HG02981 (cell line): ENCODE data around the gene ZFR2.
"Not testable (repeated sequence)": the region's sequence is repeated elsewhere in the genome, so short reads cannot be mapped to it uniquely, and the experiment has no call there.

ENCODE experiments used
- ATAC-seq: cut with Tn5 transposase; IDR thresholded peaks from one replicate; pipeline ENCODE4 v1.9.1; 2021; ENCODE audit warnings: mild to moderate bottlenecking, moderate library complexity; ENCODE audit not compliant: unreplicated experiment

Gene ZFR2

DNA sequence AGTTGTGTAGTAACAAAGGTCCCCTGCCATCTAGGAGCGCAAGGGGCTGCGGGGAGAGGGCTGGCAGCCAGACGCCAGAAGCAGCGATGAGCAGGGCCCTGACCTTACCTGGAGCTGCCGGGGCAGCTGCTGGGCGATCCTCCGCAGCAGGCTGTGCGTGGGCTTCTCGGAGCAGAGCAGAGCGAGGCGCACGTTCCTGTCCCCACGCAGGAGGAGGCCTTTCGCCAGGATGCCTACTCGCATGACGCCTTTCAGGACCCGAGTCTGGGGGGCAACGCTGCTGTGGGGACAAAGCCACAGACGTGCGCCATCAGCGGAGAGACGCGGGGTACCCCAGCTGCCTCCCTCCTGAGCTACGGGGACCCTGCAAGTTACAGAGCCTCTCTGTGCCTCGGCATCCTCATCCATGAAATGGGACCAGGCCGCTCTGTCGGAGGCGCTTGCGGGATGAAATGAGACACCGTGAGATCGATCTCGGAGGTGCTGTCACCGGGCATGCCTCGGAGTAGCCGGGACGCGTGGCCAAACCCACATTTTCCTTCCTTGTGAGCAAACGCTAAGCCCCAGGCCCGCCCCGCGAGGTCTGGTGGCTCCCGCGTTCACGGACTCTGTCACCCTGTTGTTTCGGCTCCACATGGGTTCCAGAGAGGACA is 52.1 kb downstream of the ZFR2 start:
- no peak for ATAC-seq

DNA sequence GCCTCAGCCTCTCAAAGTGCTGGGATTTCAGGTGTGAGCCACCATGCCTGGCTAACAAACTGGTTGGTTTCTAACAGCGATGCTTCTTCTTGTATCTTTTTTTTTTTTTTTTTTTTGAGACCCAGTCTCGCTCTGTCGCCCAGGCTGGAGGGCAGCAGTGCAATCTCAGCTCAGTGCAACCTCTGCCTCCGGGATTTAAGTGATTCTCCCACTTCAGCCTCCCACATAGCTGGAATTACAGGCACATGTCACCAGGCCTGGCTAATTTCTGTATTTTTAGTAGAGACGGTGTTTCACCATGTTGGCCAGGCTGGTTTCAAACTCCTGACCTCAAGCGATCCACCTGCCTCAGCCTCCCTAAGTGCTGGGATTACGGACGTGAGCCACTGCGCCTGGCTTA is 52.7 kb downstream of the ZFR2 start:
- not testable (repeated sequence) for ATAC-seq

DNA sequence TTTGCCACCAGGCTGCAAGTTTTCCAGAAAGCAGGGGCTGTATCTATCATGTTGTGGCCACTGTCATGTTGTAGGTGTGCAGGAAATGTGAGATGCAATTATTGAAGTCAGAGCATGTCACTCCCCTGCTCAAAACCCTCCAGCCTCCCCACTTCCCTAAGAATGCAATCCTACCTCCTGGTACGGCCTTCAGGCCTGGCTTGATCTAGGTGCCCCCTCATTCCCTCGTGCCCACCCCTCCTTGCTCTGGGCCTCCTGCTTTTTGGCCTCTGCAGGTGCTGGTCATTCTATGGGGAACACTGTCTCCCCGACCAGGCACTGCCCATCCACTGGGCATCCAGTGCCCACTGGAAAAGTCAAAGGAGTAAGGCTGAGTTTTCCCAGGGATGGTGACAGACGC is 54.2 kb downstream of the ZFR2 start:
- no peak for ATAC-seq

DNA sequence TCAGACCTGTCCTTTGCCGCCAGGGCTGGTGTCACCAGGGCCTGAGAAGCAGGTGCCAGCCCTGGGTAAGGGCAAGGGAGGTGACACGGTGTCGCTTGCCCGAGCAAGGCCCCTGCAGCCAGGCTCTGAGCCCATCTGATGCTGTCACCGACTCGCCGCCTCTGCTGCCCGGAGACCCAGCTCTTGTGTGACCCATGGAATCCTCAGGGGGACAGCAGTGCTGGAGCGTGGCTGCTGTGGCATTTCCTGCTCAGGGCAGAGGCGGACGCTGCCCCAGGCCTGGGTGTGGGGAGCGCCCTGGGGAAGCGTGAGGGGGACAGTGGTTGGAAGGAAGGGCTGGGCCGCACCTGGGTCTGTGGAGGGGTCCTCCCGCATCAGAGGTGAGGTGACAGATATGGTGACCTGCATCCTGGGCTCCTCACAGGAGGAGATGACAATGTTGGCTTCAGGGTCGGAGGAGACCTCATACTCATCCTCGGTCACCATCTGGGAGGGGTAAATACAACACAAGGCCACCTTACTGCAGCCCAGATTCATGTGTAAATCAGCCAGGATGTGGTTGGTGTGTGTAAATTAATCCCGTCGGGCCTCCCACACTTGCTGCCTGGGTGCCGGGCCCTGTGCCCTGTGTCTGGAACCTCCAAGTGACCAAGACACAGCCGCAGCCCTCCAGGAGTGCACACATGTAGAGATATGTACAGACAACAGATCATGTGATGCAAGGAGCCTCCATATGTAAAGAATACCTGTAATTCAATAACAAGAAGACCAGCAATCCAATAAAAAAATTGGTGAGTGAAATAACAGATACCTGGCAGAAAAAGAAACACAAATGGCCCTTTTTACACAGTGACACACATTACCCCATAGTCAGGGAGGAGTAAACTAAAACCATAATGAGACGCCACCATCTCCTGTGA is 55.1 kb downstream of the ZFR2 start:
- ATAC-seq = no peak

DNA sequence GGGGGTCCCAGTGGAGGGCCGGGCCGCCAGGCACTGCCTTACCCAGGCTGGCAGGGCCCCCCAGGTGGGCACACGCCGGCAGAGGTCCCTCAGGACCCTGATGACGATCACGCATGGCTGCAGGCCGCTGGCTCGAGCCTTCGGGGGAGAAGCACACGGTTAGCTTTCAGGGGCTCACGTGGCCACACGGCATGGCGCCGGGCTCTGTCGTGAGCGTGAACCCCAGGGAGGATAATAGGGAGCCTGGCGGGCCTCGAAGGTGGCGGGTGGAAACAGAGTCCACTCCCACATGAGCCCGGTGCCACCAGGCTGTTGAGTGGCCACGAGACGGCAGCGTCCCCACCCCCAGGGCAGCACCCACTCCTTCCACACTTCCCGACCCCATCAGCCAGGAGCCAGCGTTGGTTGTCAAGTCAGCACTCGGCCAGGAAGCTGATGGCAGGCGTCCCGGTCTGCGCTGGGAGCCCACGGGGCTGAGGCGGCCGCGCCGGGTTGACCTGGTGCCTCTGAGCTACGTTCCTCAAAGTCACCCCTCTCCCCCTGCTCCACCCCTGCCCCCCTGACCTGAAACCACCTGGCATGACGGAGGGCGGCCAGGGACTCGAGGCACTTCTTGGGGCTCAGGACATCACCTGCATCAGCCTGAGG is 58.0 kb downstream of the ZFR2 start:
- ATAC-seq = no peak

DNA sequence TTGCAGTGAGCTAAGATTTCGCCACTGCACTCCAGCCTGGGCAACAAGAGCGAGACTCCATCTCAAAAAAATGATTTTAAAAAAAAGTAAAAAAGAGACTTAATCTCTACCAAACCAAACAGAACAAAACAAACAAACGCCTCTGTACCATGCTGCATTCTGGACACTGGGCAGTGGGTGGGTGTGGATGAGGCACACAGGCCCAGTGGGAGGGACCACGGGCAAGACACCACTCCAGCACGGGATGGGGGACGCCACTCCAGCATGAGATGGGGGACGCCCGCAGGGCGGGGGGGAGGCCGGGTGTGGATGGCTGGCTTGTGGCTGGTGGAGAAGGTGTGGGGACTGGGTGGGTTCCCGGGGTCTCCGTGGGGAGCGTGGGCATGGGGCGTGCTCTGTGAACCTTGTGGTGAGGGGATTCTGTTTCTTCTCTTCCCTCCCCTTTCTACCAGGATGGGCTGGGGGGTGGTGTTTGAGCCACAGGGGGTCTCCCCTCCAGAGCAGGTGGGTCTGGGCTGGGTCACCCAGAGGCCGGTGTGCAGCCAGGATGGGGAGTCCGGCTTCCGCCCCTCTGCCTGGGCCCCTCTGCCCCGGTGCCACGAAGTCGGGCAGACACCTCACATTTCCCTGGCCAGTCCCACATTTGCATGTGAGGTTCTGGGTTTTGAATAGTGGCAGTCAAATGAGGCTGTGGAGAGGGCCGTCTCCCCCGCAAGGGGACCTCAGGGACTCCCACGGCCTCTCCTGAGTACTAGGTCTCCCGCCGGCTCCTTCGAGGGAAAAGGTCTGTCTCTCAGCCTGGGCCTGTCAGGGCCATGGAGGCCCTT is 58.7 kb downstream of the ZFR2 start:
- no peak for ATAC-seq

DNA sequence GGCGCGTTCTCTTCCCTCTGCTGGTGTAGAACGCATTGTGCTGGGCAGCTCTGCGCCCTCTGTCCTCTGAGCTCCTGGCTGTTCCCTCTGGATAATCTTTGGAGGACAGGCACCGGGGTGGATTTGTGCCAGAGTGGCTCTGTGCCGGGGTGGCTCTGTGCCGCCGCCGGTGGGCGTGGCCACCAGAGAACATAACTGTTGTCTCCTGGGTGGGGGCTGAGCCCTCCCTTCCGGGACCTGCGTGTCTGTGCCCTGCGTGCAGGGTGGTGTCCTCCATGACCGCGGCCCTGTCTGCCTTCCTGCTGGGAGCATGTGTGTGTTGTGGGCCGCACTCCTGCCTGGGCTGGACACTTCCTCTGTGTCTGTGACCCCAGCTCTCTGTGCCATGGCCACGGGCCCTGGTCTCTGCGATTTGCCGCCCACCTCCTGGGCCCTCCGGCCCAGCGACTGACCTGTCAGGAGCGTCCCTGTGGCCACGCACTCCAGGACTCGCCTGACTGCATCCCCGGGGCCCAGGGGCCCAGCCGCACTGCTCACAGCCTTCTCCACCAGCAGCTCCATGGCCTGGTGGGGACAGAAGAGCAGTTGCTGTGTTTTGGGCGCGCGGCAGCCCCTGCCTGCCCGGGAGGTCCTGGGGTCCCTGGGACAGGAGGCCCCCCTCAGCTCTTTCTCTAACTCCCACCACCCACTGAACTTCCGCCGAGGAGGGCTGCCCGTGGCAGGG is 60.3 kb downstream of the ZFR2 start:
- no peak for ATAC-seq

DNA sequence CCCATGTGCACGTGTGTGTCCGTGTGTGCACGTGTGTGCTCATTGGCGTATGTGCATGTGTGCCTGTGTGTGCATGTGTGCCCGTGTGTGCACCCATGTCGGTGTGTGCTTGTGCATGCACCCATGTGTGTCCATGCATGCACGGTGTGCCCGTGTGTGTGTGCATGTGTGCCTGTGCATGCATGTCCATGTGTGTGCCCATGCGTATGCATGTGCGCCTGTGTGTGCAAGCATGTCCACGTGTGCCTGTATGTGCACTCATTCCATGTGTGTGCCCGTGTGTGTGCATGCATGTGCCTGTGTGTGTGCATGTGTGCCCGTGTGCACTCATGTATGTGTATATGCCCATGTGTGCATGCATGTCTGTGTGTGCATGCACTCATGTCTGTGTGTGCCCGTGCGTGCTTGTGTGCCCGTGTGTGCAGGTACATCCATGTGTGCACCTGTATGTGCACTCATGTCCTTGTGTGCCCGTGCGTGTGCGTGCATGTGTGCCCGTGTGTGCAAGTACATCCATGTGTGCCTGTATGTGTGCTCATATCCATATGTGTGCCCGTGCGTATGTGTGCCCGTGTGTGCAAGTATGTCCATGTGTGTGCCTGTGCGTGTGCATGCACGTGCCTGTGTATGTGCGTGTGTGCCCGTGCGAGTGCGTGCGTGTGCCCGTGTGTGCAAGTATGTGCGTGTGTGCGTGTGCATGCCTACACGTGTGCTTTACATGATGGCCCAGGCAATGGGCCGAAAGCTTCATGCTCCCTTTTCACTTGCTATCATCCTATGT is 61.1 kb downstream of the ZFR2 start:
- no peak for ATAC-seq

DNA sequence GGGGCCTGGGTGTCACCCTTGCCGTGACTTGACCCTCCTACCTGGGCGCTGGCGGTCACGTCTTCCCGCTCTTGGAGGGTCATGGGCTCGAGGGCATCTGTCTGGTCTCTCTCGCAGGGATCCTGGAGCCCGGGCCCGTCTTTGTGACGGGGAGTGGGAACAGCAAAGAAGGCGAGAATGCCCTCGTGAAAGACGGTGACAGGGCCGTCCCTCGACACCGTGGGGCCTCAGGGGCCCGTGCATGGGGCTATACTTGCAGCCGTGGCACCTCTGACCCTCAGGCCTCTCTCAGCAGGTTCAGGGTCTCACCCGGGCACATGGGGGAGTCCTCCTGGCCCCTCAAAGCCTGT is 61.7 kb downstream of the ZFR2 start:
- no peak for ATAC-seq

DNA sequence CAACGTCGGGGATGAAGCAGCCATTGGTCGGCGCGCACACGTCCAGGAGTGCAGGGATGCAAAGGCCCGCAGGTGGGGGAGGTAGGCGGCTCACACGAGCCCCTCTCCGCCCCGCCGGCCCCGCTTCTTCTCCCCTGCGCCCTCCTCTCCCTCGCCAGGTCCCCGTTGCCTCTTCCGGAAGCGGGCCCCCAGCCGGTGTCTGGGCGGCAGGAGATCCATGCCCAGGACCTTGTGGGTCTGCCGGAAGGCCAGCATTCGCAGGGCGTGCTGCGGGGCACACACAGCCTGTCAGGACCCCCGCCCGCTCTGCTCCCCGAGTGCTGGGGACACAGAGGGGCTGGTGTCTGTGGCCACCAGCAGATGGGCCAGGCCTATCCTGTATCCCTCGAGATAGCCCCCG is 63.0 kb downstream of the ZFR2 start:
- no peak for ATAC-seq

DNA sequence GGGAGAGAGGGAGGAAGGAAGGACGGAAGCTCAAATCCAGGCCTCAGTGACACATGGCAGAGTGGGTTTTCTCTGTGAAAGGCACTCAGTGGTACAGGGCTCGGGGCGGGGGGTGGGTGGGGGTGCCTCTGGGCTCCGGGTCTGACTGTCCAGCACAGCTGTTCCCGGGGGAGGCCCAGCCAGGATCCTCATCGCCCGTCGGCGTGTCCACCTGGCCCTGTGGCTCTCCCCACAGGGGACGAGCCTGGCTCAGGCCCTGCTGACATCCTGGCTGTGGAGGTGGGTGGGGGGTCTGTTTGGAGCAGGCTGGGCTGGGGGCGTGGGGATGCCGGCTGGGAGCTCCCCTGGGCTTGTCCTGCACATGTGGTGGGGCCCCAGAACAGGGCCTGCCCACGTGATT is 64.4 kb downstream of the ZFR2 start:
- no peak for ATAC-seq

DNA sequence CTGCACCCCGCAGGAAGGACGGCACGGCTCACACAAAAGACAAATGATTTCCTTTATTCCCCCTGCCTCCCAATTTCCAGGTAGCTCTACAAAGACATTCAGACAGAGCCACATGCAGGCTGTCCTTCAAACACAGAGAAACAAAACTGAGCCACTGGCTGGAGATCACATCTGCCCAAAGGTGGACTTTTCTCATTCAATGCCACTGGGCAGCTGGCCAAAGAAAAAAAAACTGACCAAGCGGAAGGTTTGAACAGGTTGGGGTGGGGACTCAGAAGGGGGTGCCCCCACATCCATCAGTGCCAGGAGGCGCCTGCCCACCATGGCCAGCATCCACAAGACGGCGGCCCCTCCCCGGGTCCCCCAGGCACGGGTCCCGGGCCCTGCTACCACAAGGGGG is 64.9 kb downstream of the ZFR2 start:
- ATAC-seq = no peak

DNA sequence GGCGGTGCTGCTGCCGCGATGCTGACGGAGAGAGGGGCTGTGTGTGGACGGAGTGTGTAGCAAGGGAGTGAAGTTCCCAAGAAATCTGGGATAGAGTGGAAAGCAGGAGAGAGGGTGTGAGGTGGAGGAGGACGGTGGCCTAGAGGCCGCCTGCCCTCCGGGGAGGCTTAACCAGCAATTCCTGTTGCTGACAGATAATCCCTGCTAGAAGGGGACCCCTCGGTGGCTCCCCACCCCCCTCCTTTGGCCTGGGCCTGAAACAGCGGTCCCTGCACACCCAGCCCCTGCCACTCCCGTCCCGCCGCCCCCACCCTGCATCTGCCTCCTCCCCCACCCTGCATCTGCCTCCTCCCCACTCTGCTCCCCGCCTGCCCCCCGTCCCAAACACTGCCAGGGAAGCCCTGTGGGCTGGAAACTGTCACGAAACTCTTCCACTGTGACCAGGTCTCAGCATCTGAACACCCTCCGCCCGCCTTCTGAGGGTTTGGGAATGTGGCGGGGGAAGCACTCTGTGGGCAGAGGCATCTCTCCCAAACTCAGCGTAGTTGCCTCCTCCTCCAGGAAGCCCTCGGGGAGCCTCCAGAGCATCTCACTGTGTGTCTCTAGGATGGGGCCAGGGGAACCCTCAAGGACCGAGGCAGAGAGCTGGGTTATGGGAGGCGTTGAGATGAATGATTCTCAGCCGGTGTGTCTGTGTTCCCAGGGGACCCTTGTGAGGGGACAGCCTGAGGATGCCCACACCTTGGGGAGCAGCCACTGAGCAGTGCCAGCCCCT is 65.5 kb downstream of the ZFR2 start:
- ATAC-seq = no peak

DNA sequence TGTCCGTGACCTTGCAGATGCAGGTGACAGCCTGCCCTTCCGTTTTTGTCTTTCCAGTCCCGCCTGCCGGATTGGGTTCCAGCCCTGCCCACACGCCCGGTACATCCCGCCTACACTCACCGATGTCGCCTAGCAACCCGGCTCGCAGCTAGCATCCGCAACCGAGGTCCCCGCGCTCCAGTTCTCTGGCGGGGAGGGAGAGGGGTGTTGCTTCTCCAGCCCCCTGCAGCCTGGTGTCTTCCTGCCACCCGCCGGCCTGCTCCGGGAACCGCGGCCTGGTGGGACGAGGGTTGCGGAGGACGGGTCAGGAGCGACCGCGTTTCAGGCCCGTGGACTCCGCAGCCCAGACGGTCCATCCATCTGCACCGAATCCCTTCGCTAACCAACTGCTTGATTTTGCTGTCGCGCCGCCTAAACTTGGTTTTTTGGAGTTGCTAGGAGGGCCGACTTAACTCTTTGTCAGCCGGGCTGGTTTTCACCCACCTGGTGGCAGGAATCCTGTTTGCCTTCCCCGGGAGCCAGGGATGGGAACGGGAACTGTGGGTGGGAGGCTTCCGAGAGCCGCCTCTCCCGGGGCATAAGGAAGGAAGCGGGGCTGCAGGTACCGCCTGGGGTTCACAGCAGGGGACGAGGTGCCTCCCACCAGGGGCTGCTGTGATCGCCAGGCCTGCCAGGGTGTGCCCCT is 67.3 kb downstream of the ZFR2 start:
- no peak for ATAC-seq

DNA sequence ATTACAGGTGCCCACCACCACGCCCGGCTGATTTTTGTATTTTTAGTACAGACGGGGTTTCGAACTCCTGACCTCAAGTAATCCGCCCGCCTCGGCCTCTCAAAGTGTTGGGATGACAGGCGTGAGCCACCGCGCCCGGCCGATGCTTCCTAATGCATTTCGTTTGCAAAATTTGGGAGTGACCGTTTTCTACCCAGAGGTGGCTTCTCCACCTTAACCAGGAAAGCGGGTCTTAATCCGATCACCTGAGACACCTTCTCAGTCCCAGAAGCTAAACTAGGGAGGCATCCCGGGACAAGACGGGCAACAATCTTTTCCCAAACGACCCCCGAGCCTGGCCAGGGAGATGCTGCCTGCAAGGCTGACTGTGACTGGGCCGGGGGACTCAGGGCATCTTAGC is 67.8 kb downstream of the ZFR2 start:
- no peak for ATAC-seq

DNA sequence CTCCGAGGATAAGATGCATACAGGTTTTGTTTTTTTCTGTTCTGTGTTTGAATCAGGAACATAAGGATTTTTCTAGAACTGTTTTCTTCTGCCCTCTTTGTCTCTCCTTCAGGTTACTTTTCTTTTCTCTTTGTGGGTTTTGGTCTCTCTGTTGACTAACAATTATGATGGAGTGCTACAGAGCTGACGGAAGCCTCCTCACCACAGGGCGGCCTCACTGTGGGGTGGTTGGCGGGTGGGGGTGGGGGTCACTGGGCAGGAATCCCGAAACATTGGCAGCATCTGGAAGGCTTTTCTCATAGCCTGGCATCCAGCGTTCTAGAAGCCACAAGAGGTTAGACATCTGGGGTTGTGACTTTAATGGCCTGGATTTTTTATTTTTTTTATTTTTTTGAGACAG is 70.7 kb downstream of the ZFR2 start:
- ATAC-seq = no peak

DNA sequence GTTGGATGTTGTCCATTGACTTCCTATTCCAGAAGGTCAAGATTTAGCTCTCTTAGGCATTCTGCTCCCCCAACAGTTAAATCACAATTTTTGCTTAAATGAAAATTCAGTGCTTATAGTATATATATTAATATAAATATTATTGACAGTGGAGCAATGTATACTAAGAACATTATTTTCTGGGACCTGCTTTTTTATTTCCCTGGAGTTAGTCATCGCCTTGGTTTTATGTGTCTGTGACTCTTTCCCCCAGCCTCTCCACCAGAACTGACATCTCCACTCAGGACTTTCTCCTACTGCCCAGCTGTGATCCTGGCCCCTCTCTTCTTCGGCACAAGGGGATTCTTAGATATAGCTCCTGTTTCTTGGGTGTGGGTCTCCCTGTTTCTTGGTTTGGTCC is 72.5 kb downstream of the ZFR2 start:
- no peak for ATAC-seq

DNA sequence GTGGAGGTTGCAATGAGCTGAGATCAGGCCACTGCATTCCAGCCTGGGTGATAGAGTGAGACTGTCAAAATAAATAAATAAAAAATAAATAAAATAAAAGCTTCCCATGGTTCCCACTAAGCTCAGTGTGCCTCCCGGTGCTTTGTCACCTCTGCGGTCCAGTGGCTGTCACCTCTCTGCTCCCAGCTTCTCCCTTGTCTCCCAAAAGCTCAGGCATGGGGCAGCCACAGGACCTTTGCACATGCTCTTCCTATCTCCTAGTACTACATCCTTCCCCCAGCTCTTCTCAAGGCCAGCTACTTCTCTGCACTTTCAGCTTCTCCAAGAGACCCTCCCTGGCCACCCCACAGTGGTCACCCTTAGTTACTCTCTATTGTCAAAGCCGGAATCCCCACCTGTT is 75.0 kb downstream of the ZFR2 start:
- no peak for ATAC-seq
